ENCODE results near the gene APOBEC3G.

Gene APOBEC3G

GRCh38 chr22:39089928-39090327 is 12.9 kb downstream of the APOBEC3G start:
- no peak overlapping the region for H3K4me3 ChIP-seq (ENCODE audit: low read depth, low read length)
- TF ChIP-seq, protein P1, sequence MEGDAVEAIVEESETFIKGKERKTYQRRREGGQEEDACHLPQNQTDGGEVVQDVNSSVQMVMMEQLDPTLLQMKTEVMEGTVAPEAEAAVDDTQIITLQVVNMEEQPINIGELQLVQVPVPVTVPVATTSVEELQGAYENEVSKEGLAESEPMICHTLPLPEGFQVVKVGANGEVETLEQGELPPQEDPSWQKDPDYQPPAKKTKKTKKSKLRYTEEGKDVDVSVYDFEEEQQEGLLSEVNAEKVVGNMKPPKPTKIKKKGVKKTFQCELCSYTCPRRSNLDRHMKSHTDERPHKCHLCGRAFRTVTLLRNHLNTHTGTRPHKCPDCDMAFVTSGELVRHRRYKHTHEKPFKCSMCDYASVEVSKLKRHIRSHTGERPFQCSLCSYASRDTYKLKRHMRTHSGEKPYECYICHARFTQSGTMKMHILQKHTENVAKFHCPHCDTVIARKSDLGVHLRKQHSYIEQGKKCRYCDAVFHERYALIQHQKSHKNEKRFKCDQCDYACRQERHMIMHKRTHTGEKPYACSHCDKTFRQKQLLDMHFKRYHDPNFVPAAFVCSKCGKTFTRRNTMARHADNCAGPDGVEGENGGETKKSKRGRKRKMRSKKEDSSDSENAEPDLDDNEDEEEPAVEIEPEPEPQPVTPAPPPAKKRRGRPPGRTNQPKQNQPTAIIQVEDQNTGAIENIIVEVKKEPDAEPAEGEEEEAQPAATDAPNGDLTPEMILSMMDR (IDR thresholded peaks at IDR 0.05; ENCODE audit: low read depth, low read length, missing control alignments) = no peak

GRCh38 chr22:39090426-39091064 is 13.5 kb downstream of the APOBEC3G start:
- TF ChIP-seq, protein P1 (IDR thresholded peaks at IDR 0.05; ENCODE audit: low read depth, low read length, missing control alignments) = no peak
- no peak overlapping the region for H3K4me3 ChIP-seq (ENCODE audit: low read depth, low read length)
- no peak for DNase-seq (ENCODE audit: low read depth)

More at GRCh38 chr22:39089928-39090327, 12.9 kb downstream of the APOBEC3G start:
- DNase-seq (ENCODE audit: low read depth) = no peak

- TF ChIP-seq, protein P1 (IDR thresholded peaks at IDR 0.05; ENCODE audit: low read depth, low read length, missing control alignments) = no peak
- no peak overlapping the region for H3K4me3 ChIP-seq (ENCODE audit: low read depth, low read length)
- DNase-seq (ENCODE audit: low read depth) = no peak
Measured at GRCh38 chr22:39091126-39092081, 14.3 kb downstream of the APOBEC3G start.

GRCh38 chr22:39092111-39092862 is 15.2 kb downstream of the APOBEC3G start:
- DNase-seq (ENCODE audit: low read depth) = no peak
- no peak overlapping the region for H3K4me3 ChIP-seq (ENCODE audit: low read depth, low read length)
- TF ChIP-seq, protein P1 (IDR thresholded peaks at IDR 0.05; ENCODE audit: low read depth, low read length, missing control alignments) = no peak

- TF ChIP-seq, protein P1 (IDR thresholded peaks at IDR 0.05; ENCODE audit: low read depth, low read length, missing control alignments) = no peak
- no peak overlapping the region for H3K4me3 ChIP-seq (ENCODE audit: low read depth, low read length)
Measured at GRCh38 chr22:39094717-39095389, 17.8 kb downstream of the APOBEC3G start.

GRCh38 chr22:39095971-39096370 is 18.9 kb downstream of the APOBEC3G start:
- no peak overlapping the region for H3K4me3 ChIP-seq (ENCODE audit: low read depth, low read length)
- TF ChIP-seq, protein P1 (IDR thresholded peaks at IDR 0.05; ENCODE audit: low read depth, low read length, missing control alignments) = no peak

More at GRCh38 chr22:39094717-39095389, 17.8 kb downstream of the APOBEC3G start:
- no peak for DNase-seq (ENCODE audit: low read depth)

More at GRCh38 chr22:39095971-39096370, 18.9 kb downstream of the APOBEC3G start:
- DNase-seq (ENCODE audit: low read depth) = no peak
